ENCODE measurements around the gene MUC4.
"Not testable (repeated sequence)": the region's sequence is repeated elsewhere in the genome, so short reads cannot be mapped to it uniquely, and the experiment has no call there.

Gene MUC4

DNA sequence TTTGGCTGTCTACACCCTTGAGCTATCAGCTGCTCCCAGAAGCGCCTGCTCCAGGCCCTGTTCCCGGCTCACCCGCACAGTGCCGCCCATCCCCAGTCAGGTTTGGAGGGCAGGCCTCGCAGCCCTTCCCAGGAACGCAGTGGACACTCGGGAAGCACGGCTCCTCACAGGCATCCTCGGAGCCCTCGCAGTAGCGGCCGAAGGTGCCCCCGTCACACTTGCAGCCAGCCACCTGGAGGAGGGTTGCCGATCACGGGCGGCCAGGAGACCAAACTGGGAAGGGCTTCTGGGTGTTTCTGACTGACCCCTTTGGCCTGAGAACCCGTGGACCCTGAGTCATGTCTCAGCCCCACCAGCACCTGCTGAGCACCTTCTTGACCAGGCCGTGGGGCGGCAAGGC, 57.6 kb downstream of the MUC4 start:
- no peak for TF ChIP-seq CTCF (IDR thresholded peaks at IDR 0.05; ENCODE audit: low read depth, low read length, missing control alignments)
- H3K4me3 ChIP-seq (replicated peaks; ENCODE audit: low read depth, low read length) = no peak overlapping the region
- no peak for DNase-seq (ENCODE audit: extremely low read depth, low read depth)

- no peak for TF ChIP-seq CTCF (IDR thresholded peaks at IDR 0.05; ENCODE audit: low read depth, low read length, missing control alignments)
- H3K4me3 ChIP-seq (replicated peaks; ENCODE audit: low read depth, low read length) = no peak overlapping the region
- DNase-seq (ENCODE audit: extremely low read depth, low read depth) = no peak
These were observed 58.1 kb downstream of the MUC4 start for GRCh38 chr3:195753581-195753980.

DNA sequence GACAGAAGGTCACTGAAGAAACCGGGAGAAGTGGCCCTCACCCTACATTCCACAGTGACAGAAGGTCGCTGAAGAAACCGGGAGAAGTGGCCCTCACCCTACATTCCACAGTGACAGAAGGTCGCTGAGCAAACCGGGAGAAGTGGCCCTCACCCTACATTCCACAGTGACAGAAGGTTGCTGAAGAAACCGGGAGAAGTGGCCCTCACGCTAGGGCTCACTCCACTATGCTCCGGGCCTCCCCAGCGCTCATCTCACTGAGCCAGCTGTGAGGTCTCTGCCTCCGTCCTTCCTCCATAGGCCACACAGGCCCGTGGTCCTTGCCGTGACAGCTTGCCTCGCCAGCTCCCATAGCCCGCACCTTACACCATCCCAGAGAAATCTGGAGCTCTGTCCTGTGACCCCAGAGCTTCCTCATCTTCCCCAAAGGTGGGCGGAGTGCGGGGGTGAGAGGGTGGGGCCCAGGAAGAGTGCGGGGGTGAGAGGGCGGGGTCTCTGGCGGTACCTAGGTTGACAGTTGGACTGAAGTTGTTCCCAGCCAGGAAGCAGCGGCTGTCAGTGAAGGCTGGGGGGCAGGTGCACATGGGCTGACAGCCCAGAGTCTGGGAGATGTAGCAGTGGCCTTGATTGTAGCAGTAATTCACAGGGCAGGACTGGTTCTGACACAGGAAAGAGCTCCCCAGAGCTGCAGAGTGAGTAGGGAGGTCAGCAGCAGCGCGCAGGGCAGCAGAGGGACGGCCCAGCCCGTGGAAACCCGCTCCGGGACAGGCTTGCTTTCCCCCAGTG, 59.0 kb downstream of the MUC4 start:
- no peak for TF ChIP-seq CTCF (IDR thresholded peaks at IDR 0.05; ENCODE audit: low read depth, low read length, missing control alignments)
- DNase-seq (ENCODE audit: extremely low read depth, low read depth) = no peak
- H3K4me3 ChIP-seq (replicated peaks; ENCODE audit: low read depth, low read length) = no peak overlapping the region

- no peak for DNase-seq (ENCODE audit: extremely low read depth, low read depth)
- no peak overlapping the region for H3K4me3 ChIP-seq (replicated peaks; ENCODE audit: low read depth, low read length)
- TF ChIP-seq CTCF (IDR thresholded peaks at IDR 0.05; ENCODE audit: low read depth, low read length, missing control alignments) = no peak
These were observed 59.7 kb downstream of the MUC4 start for GRCh38 chr3:195752066-195752465.

DNA sequence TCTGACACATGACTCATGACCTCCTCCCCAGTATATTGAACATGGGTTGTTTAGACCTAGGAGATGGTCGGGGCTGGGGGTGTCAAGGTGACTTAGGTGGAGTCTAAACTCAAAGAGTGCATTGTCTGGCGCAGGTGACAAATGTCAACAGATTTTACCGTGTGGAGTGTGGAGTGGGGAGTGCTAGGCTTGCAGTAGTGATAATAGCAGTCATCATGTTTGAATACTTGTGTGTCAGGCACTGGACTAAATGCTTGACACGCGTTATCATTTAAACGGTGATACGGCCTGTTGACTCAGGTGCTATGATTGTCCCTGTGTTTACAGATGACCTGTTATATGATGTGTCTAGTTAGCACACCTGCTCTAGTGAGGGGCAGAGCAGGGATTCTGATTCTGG, 60.2 kb downstream of the MUC4 start:
- no peak for TF ChIP-seq CTCF (IDR thresholded peaks at IDR 0.05; ENCODE audit: low read depth, low read length, missing control alignments)
- no peak overlapping the region for H3K4me3 ChIP-seq (replicated peaks; ENCODE audit: low read depth, low read length)

GRCh38 chr3:195750797-195751520, 60.8 kb downstream of the MUC4 start:
- no peak for DNase-seq (ENCODE audit: extremely low read depth, low read depth)
- no peak for TF ChIP-seq CTCF (IDR thresholded peaks at IDR 0.05; ENCODE audit: low read depth, low read length, missing control alignments)
- H3K4me3 ChIP-seq (replicated peaks; ENCODE audit: low read depth, low read length) = no peak overlapping the region

More for the DNA sequence above, 60.2 kb downstream of the MUC4 start:
- no peak for DNase-seq (ENCODE audit: extremely low read depth, low read depth)

GRCh38 chr3:195749101-195749500, 62.6 kb downstream of the MUC4 start:
- not testable (repeated sequence) for H3K4me3 ChIP-seq (replicated peaks; ENCODE audit: low read depth, low read length); DNase-seq (ENCODE audit: extremely low read depth, low read depth)
